ENCODE data around the gene TOR1AIP2. TPM values are rescaled to one million over a fixed set of nuclear protein-coding genes. Genes with fewer than 3 reads are reported as not detected.
"Not testable (repeated sequence)": the region's sequence is repeated elsewhere in the genome, so short reads cannot be mapped to it uniquely, and the experiment has no call there.

Gene TOR1AIP2
- total RNA-seq, 2 experiments from 2014 or later: 71.6 to 72.7 TPM

GRCh38 chr1:179853102-179853501, 24.5 kb downstream of the TOR1AIP2 start:
- Mint-ChIP-seq H3K4me3 (no peak overlapping the region), H3K36me3 (ENCODE audit: low read depth) (peaks cover 77% of the 10 kb centered on the region), H3K9me3 (no peaks in the 10 kb centered on the region), H3K4me1 (ENCODE audit: low read depth) (no peaks in the 10 kb centered on the region), H3K27me3 (no peaks in the 10 kb centered on the region), H3K27ac (no peak overlapping the region)
- H3K9me3 ChIP-seq (ENCODE audit: control insufficient read depth in 1 of 2, insufficient read depth in 1 of 2, low read length in 2 of 2): no peaks in the 10 kb centered on the region
- POLR2A ChIA-PET: interaction anchor here (0.8 to 1.3 kb wide), 2 partner anchors 8 to 15 kb away, joined by 3 read pairs; no protein-coding TSS in a partner anchor
- no peaks in the 10 kb centered on the region for H3K4me1 ChIP-seq (ENCODE audit: insufficient read depth, low read length)
- ATAC-seq (ENCODE audit: poor library complexity) (no peak), DNase-seq (no peak)
- no peaks in the 10 kb centered on the region for H3K27me3 ChIP-seq (ENCODE audit: control insufficient read depth in 1 of 2, insufficient read depth in 2 of 2, low read length in 2 of 2)
- no peak overlapping the region for H3K27ac ChIP-seq (ENCODE audit: low read depth in 1 of 2, low read length in 2 of 2)
- no peak overlapping the region for H3K4me3 ChIP-seq (ENCODE audit: low read length)
- no peak for TF ChIP-seq CTCF (IDR thresholded peaks at IDR 0.05)
- H3K36me3 ChIP-seq (ENCODE audit: insufficient read depth, low read length): peaks cover 41% of the 10 kb centered on the region
- CTCF ChIA-PET: interaction anchor here (0.7 to 2.0 kb wide), 2 partner anchors 15 to 326 kb away, joined by 3 to 4 read pairs; no protein-coding TSS in a partner anchor
- intact Hi-C loops (cut with DNase I, micrococcal nuclease): no loop called here

GRCh38 chr1:179848233-179848632, 29.4 kb downstream of the TOR1AIP2 start:
- no peaks in the 10 kb centered on the region for H3K9me3 Mint-ChIP-seq
- ATAC-seq (ENCODE audit: poor library complexity): no peak
- H3K4me1 Mint-ChIP-seq (ENCODE audit: low read depth): no peaks in the 10 kb centered on the region
- H3K4me3 Mint-ChIP-seq: no peak overlapping the region
- H3K36me3 Mint-ChIP-seq (ENCODE audit: low read depth): peaks cover 81% of the 10 kb centered on the region
- intact Hi-C loops (cut with DNase I, micrococcal nuclease): no loop called here
- no peak overlapping the region for H3K27ac ChIP-seq (ENCODE audit: low read depth in 1 of 2, low read length in 2 of 2)
- POLR2A ChIA-PET: no interaction called here
- DNase-seq: no peak
- CTCF ChIA-PET: no interaction called here
- H3K27me3 Mint-ChIP-seq: no peaks in the 10 kb centered on the region
- peaks cover 60% of the 10 kb centered on the region for H3K36me3 ChIP-seq (ENCODE audit: insufficient read depth, low read length)
- no peak for TF ChIP-seq CTCF (IDR thresholded peaks at IDR 0.05)
- no peak overlapping the region for H3K27ac Mint-ChIP-seq
- no peaks in the 10 kb centered on the region for H3K9me3 ChIP-seq (ENCODE audit: control insufficient read depth in 1 of 2, insufficient read depth in 1 of 2, low read length in 2 of 2)
- H3K4me3 ChIP-seq (ENCODE audit: low read length): no peak overlapping the region
- H3K27me3 ChIP-seq (ENCODE audit: control insufficient read depth in 1 of 2, insufficient read depth in 2 of 2, low read length in 2 of 2): no peaks in the 10 kb centered on the region
- H3K4me1 ChIP-seq (ENCODE audit: insufficient read depth, low read length): no peaks in the 10 kb centered on the region

- ChIA-PET CTCF (interaction anchor here (0.6 to 1.6 kb wide), 2 partner anchors 25 to 139 kb away, joined by 3 to 4 read pairs; no protein-coding TSS in a partner anchor), POLR2A (no interaction called here)
- no peak overlapping the region for H3K27ac ChIP-seq (ENCODE audit: low read depth in 1 of 2, low read length in 2 of 2)
- no peak for ATAC-seq (ENCODE audit: poor library complexity)
- DNase-seq: no peak
- H3K4me3 ChIP-seq (ENCODE audit: low read length): no peak overlapping the region
- Mint-ChIP-seq H3K4me1 (ENCODE audit: low read depth) (no peaks in the 10 kb centered on the region), H3K27ac (no peak overlapping the region), H3K4me3 (no peak overlapping the region), H3K27me3 (no peaks in the 10 kb centered on the region), H3K36me3 (ENCODE audit: low read depth) (peaks cover 28% of the 10 kb centered on the region), H3K9me3 (no peaks in the 10 kb centered on the region)
- peaks cover 15% of the 10 kb centered on the region for H3K36me3 ChIP-seq (ENCODE audit: insufficient read depth, low read length)
- H3K9me3 ChIP-seq (ENCODE audit: control insufficient read depth in 1 of 2, insufficient read depth in 1 of 2, low read length in 2 of 2): peaks cover 0 to 4% of the 10 kb centered on the region in 2 experiments
- H3K27me3 ChIP-seq (ENCODE audit: control insufficient read depth in 1 of 2, insufficient read depth in 2 of 2, low read length in 2 of 2): no peaks in the 10 kb centered on the region
- intact Hi-C loops (cut with DNase I, micrococcal nuclease): no loop called here
- no peak for TF ChIP-seq CTCF (IDR thresholded peaks at IDR 0.05)
- H3K4me1 ChIP-seq (ENCODE audit: insufficient read depth, low read length): no peaks in the 10 kb centered on the region
These were observed 37.5 kb downstream of the TOR1AIP2 start for GRCh38 chr1:179840107-179840506.

- DNase-seq; H3K27me3 Mint-ChIP-seq; intact Hi-C loops (cut with DNase I, micrococcal nuclease); POLR2A ChIA-PET; H3K4me3 Mint-ChIP-seq; H3K27me3 ChIP-seq (ENCODE audit: control insufficient read depth in 1 of 2, insufficient read depth in 2 of 2, low read length in 2 of 2); H3K9me3 Mint-ChIP-seq; H3K36me3 ChIP-seq (ENCODE audit: insufficient read depth, low read length); H3K27ac ChIP-seq (ENCODE audit: low read depth in 1 of 2, low read length in 2 of 2); H3K27ac Mint-ChIP-seq; ATAC-seq (ENCODE audit: poor library complexity); H3K4me3 ChIP-seq (ENCODE audit: low read length); H3K9me3 ChIP-seq (ENCODE audit: control insufficient read depth in 1 of 2, insufficient read depth in 1 of 2, low read length in 2 of 2): not testable (repeated sequence)
- Mint-ChIP-seq H3K4me1 (ENCODE audit: low read depth) (peaks cover 13% of the 10 kb centered on the region), H3K36me3 (ENCODE audit: low read depth) (peaks cover 10% of the 10 kb centered on the region)
- CTCF ChIA-PET: interaction anchor here (2.7 kb wide), 1 partner anchor 22 kb away, joined by 8 read pairs; no protein-coding TSS in a partner anchor
- H3K4me1 ChIP-seq (ENCODE audit: insufficient read depth, low read length): peaks cover 10% of the 10 kb centered on the region
These were observed 40.7 kb downstream of the TOR1AIP2 start for GRCh38 chr1:179836686-179837445.

Measured in CD4-positive, alpha-beta T cell (primary cell).